Uterus (tissue), 4 donors: Measurements from ENCODE around the gene BCOR. TPM values are rescaled to one million over a fixed set of nuclear protein-coding genes. Genes with fewer than 3 reads are reported as not detected.

Source experiments
- DNase-seq, 2 donors: peaks; one replicate each; pipeline ENCODE4 v3.0.0-alpha.2; 2019 to 2020
- H3K27ac ChIP-seq, 2 donors: fragments of 200-600 bp; sonication (generic); 1 replicate in 1 of 2; 2 replicates in 1 of 2; pipeline ENCODE4 v1.5.1; 2016 to 2018
- H3K27me3 ChIP-seq, 2 donors: fragments of 200-600 bp; sonication (generic); one replicate each; pipeline ENCODE4 v1.5.1; 2018 to 2019; ENCODE audit warnings: control low read depth in 1 of 2
- H3K36me3 ChIP-seq, 2 donors: fragments of 200-600 bp; sonication (generic); one replicate each; pipeline ENCODE4 v1.5.1; 2019; ENCODE audit warnings: control low read depth in 1 of 2
- H3K4me1 ChIP-seq, 2 donors: fragments of 200-600 bp; sonication (generic); one replicate each; pipeline ENCODE4 v1.5.1; 2018 to 2019; ENCODE audit warnings: control low read depth in 1 of 2
- H3K4me3 ChIP-seq, 2 donors: fragments of 200-600 bp; sonication (generic); 1 replicate in 1 of 2; 2 replicates in 1 of 2; pipeline ENCODE4 v1.5.1; 2018 to 2019; ENCODE audit warnings: mild to moderate bottlenecking in 1 of 2
- H3K9me3 ChIP-seq, 2 donors: fragments of 200-600 bp; sonication (generic); one replicate each; pipeline ENCODE4 v1.5.1; 2019; ENCODE audit warnings: control low read depth in 1 of 2
- CTCF ChIP-seq, 4 experiments: fragments of 200-600 bp in 2 of 4; fragments of 450-650 bp in 2 of 4; sonication (generic) in 2 of 4; IDR thresholded peaks; one replicate each; pipeline ENCODE4 v1.5.1; 2016 to 2019; ENCODE audit warnings: antibody characterized with exemption in 4 of 4, mild to moderate bottlenecking in 2 of 4, moderate library complexity in 1 of 4
- POLR2A ChIP-seq, 2 donors: fragments of 450-650 bp; IDR thresholded peaks; one replicate each; pipeline ENCODE4 v1.6.1; 2016; ENCODE audit warnings: antibody characterized with exemption in 2 of 2, mild to moderate bottlenecking in 1 of 2, moderate library complexity in 1 of 2
- intact Hi-C: fragments of 100-400 bp; cut with DNase I; formaldehyde crosslinking; loops from one replicate; pipeline ENCODE4 v1.15.1; 2023; ENCODE audit warnings: low total_unique reads
- total RNA-seq, 4 donors: library from RNA; depleted of rRNA in 3 of 4; stranded (reverse); fragments of >200 nt in 3 of 4; gene quantifications; one replicate each; pipeline versions ENCODE4 v1.1.0 to v1.2.4, GENCODE V29; 2014 to 2023
- donor health status: DM: yes; HTN: yes; CAD: no.

The BCOR gene
- total RNA-seq, 4 donors from 2014 or later, result 10.0 to 42.4 (median 26.4) TPM

- Histone ChIP-seq H3K36me3 (no peaks in the 10 kb centered on the region), H3K4me1 (no peaks in the 10 kb centered on the region), H3K27me3 (no peaks in the 10 kb centered on the region), H3K4me3 (no peak overlapping the region), H3K27ac (no peak overlapping the region), H3K9me3 (no peaks in the 10 kb centered on the region)
- TF ChIP-seq CTCF (IDR thresholded peaks at IDR 0.05) (no peak), POLR2A (IDR thresholded peaks at IDR 0.05) (no peak)
- intact Hi-C loops, result no loop called here
- DNase-seq, result no peak
Measured at GRCh38 chrX:40091691-40092421, 5.9 kb downstream of the BCOR start.

- Histone ChIP-seq H3K4me1 (no peaks in the 10 kb centered on the region), H3K4me3 (peak overlapping the region in 1 of 2 donors; percentile 44), H3K27me3 (no peaks in the 10 kb centered on the region), H3K27ac (peak overlapping the region in 1 of 2 donors; percentile 81), H3K9me3 (no peaks in the 10 kb centered on the region), H3K36me3 (no peaks in the 10 kb centered on the region)
- intact Hi-C loops, result no loop called here
- TF ChIP-seq CTCF (IDR thresholded peaks at IDR 0.05) (no peak), POLR2A (IDR thresholded peaks at IDR 0.05) (no peak)
- DNase-seq, result no peak
Measured at GRCh38 chrX:40090961-40091360, 6.8 kb downstream of the BCOR start.

DNA sequence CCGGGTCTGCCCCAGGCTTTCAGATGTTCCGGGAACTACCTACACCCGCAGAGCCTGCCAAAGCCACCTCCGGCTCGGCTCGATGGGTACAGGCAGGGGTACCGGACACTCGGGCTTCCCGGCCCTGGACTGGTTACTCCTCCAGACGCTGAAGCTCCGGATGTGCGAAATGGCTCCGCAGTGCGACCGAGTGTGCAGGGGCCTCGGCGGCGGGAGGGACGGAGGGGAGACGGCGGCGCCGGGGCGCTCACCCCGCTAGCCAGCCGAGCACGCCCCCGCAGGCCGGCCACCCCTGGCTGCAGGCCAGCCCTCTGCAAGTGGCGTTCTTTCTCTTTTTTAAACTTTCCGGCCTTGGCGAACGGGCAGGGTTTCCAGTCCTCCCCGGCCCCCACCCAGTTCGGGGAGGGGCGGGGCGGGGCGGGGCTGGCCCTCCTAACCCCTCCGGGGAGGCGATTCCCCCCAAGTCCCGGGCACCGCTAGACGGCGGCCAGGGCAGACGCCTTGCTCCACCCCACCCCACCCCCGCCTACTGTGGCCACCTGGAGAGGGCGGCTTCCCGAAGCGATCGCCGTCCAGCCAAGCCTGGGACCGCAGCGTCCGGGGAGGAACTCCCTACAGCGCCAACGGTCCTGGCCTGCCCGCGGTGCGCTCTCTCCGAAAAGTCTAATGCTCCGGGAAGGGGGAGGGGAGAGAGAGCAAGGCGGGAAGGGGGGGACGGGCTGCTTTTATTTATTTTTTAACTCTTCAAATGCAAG is 7.5 kb downstream of the BCOR start:
- Histone ChIP-seq H3K27me3 (no peaks in the 10 kb centered on the region), H3K9me3 (no peaks in the 10 kb centered on the region), H3K36me3 (no peaks in the 10 kb centered on the region), H3K27ac (peak overlapping the region; percentile 48 to 81), H3K4me1 (no peaks in the 10 kb centered on the region), H3K4me3 (peak overlapping the region; percentile 20 to 44)
- DNase-seq, result peak; percentile 44 to 58
- TF ChIP-seq POLR2A (IDR thresholded peaks at IDR 0.05) (no peak), CTCF (IDR thresholded peaks at IDR 0.05) (no peak)
- intact Hi-C loops, result no loop called here

DNA sequence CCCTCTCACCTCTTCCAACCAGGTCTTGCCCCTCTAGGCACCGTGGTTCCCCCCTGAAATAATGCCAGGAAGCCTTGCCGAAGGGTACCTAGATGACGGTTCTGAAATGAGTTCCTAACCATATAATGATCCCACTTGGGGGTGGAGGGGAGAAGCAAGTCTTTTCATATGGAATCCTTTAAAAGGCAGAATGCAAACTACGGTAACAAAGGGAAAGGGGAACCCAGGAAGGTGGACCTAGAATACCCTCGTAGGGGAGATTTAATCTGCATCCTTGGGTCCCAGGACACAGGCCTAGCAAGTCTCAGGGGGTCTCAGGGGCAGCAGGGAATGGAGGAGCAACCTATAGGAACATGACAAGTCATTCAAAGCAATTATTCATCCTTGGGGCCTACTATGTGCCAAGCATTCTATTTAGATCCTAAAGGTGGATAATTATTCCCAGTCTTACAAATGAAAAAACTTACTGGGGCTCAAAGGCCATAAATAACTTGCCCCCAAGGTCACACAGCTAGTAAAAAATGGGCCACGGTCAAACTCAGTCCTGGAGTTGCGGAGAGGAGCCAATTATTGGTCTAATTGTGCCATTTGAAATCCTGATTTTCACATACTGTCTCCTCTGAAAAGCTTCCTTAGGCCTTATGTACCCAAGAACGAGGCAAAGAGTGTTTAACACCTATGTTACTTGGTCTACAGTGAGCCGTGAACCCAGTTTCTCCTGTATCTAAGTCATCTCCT is 8.8 kb downstream of the BCOR start:
- Histone ChIP-seq H3K27me3 (no peaks in the 10 kb centered on the region), H3K36me3 (no peaks in the 10 kb centered on the region), H3K27ac (peak overlapping the region; percentile 8 to 81), H3K4me3 (no peak overlapping the region), H3K9me3 (no peaks in the 10 kb centered on the region), H3K4me1 (no peaks in the 10 kb centered on the region)
- DNase-seq, result no peak
- TF ChIP-seq CTCF (IDR thresholded peaks at IDR 0.05) (no peak), POLR2A (IDR thresholded peaks at IDR 0.05) (no peak)
- intact Hi-C loops, result no loop called here

DNA sequence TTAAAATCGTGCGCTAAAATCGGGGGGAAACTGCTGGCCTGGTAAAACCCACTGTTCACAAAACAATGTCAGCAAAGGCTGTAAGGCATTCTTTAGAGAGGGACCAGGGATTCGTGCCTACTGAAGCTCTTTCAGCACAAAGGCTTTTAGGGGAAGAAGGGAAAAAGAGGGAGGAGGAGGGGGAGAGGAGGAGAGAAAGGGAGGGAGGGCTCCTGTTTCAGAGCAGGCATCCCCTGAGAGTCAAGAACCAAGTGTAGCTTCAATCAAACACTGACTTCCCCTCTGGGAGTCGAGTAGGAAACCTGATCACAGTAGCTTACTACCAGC is 9.5 kb downstream of the BCOR start:
- no peaks in the 10 kb centered on the region for H3K9me3 ChIP-seq
- no peaks in the 10 kb centered on the region for H3K4me1 ChIP-seq
- intact Hi-C loops, result no loop called here
- peak overlapping the region in 1 of 2 donors; percentile 50 for H3K27ac ChIP-seq
- H3K36me3 ChIP-seq, result no peaks in the 10 kb centered on the region
- DNase-seq, result no peak
- H3K27me3 ChIP-seq, result no peaks in the 10 kb centered on the region
- no peak for TF ChIP-seq CTCF (IDR thresholded peaks at IDR 0.05)
- TF ChIP-seq POLR2A (IDR thresholded peaks at IDR 0.05), result no peak
- H3K4me3 ChIP-seq, result no peak overlapping the region
